Calu3 (cell line): ENCODE measurements around the gene MTURN. TPM values are rescaled to one million over a fixed set of nuclear protein-coding genes. Genes with fewer than 3 reads are reported as not detected.
"Not testable (repeated sequence)": the region's sequence is repeated elsewhere in the genome, so short reads cannot be mapped to it uniquely, and the experiment has no call there.

ENCODE experiments used
- BruUV-seq: library from RNA; stranded (reverse); fragments of 400-500 nt; replicated peaks from 2 replicates; lab custom pipeline; 2021; lab: Mats Ljungman, UMichigan
- CTCF ChIA-PET: fragments of 300-600 bp; sonication (Branson Sonifier 250); formaldehyde crosslinking; loops from one replicate; lab custom pipeline; 2022; ENCODE audit warnings: antibody characterized with exemption; lab: Charles Lee
- DNase-seq: peaks from one replicate; pipeline ENCODE4 v3.0.0; 2022
- H3K27ac Mint-ChIP-seq: one replicate; pipeline ENCODE4 v1.8.0; 2022; ENCODE audit warnings: mixed read lengths; ENCODE audit not compliant: unreplicated experiment
- H3K27me3 Mint-ChIP-seq: one replicate; pipeline ENCODE4 v1.8.0; 2022; ENCODE audit warnings: mixed read lengths; ENCODE audit not compliant: unreplicated experiment
- H3K36me3 Mint-ChIP-seq: one replicate; pipeline ENCODE4 v1.8.0; 2022; ENCODE audit warnings: mild to moderate bottlenecking, moderate library complexity, mixed read lengths; ENCODE audit not compliant: insufficient read depth, unreplicated experiment
- H3K4me1 Mint-ChIP-seq: one replicate; pipeline ENCODE4 v1.8.0; 2022; ENCODE audit warnings: mild to moderate bottlenecking, low read depth, mixed read lengths; ENCODE audit not compliant: unreplicated experiment
- H3K4me3 Mint-ChIP-seq: one replicate; pipeline ENCODE4 v1.8.0; 2022; ENCODE audit warnings: mild to moderate bottlenecking, low read depth, moderate library complexity, mixed read lengths; ENCODE audit not compliant: unreplicated experiment
- H3K9me3 Mint-ChIP-seq: one replicate; pipeline ENCODE4 v1.8.0; 2022; ENCODE audit warnings: low read depth, mixed read lengths; ENCODE audit not compliant: unreplicated experiment
- intact Hi-C: fragments of 100-400 bp; cut with micrococcal nuclease; formaldehyde crosslinking; loops from one replicate; pipeline ENCODE4 v1.10.0; 2022; ENCODE audit not compliant: unreplicated experiment
- total RNA-seq: library from RNA; stranded (reverse); gene quantifications from 2 replicates; pipeline ENCODE4 v1.2.3, GENCODE V29; 2022
- TF ChIP-seq, protein P1 (sequence below): fragments of 200-600 bp; IDR thresholded peaks from one replicate; pipeline ENCODE4 v1.8.0; 2022; ENCODE audit warnings: antibody characterized with exemption; ENCODE audit not compliant: unreplicated experiment

The MTURN gene
- total RNA-seq, 1 experiment from 2014 or later, result 6.5 TPM

DNA sequence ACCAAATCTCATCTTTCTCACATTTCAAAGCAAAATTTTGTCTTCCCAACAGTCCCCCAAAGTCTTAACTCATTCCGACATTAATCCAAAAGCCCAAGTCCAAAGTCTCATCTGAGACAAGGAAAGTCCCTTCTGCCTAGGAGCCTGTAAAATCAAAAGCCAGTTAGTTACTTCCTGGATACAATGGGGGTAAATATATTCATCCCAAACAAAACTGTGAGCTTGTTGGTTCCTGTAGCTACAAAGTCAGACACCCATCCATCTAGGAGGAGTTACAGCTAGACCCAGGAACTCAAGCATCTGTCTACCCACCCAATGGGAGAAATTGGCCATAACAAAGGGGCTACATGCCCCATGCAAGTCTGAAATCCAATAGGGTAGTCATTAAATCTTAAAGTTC is 51.9 kb downstream of the MTURN start:
- CTCF ChIA-PET, result no interaction called here
- Mint-ChIP-seq H3K4me1 (no peaks in the 10 kb centered on the region), H3K27me3 (no peaks in the 10 kb centered on the region), H3K9me3 (peaks cover 12% of the 10 kb centered on the region), H3K36me3 (no peaks in the 10 kb centered on the region), H3K27ac (no peak overlapping the region), H3K4me3 (no peak overlapping the region)
- intact Hi-C loops, result no loop called here
- DNase-seq, result no peak
- TF ChIP-seq, protein P1, sequence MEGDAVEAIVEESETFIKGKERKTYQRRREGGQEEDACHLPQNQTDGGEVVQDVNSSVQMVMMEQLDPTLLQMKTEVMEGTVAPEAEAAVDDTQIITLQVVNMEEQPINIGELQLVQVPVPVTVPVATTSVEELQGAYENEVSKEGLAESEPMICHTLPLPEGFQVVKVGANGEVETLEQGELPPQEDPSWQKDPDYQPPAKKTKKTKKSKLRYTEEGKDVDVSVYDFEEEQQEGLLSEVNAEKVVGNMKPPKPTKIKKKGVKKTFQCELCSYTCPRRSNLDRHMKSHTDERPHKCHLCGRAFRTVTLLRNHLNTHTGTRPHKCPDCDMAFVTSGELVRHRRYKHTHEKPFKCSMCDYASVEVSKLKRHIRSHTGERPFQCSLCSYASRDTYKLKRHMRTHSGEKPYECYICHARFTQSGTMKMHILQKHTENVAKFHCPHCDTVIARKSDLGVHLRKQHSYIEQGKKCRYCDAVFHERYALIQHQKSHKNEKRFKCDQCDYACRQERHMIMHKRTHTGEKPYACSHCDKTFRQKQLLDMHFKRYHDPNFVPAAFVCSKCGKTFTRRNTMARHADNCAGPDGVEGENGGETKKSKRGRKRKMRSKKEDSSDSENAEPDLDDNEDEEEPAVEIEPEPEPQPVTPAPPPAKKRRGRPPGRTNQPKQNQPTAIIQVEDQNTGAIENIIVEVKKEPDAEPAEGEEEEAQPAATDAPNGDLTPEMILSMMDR, result no peak
- no TSS peak for BruUV-seq

DNA sequence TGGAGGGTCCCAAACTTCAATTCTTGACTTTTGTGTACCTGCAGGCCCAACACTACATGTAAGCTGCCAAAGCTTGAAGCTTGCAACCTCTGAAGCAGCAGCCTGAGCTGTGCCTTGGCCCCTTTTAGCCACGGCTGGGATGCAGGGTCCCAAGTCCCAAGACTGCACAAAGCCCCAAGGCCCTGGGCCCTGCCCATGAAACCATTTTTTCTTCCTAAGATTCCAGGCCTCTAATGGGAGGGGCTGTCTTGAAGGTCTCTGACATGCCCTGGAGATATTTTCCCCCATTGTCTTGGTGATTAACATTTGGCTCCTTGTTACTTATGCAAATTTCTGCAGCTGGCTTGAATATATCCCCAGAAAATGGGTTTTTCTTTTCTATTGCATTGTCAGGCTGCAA is 52.7 kb downstream of the MTURN start:
- H3K9me3 Mint-ChIP-seq, result peaks cover 14% of the 10 kb centered on the region
- CTCF ChIA-PET, result no interaction called here
- H3K36me3 Mint-ChIP-seq, result no peaks in the 10 kb centered on the region
- H3K4me1 Mint-ChIP-seq, result no peaks in the 10 kb centered on the region
- no peak for DNase-seq
- TF ChIP-seq, protein P1, result no peak
- intact Hi-C loops, result no loop called here
- no peak overlapping the region for H3K4me3 Mint-ChIP-seq
- BruUV-seq, result no TSS peak
- no peak overlapping the region for H3K27ac Mint-ChIP-seq
- peaks cover 6% of the 10 kb centered on the region for H3K27me3 Mint-ChIP-seq

GRCh38 chr7:30188381-30188780 is 53.6 kb downstream of the MTURN start:
- BruUV-seq, intact Hi-C loops, H3K4me3 Mint-ChIP-seq, CTCF ChIA-PET, H3K36me3 Mint-ChIP-seq, DNase-seq, H3K27ac Mint-ChIP-seq, H3K4me1 Mint-ChIP-seq: not testable (repeated sequence)
- H3K27me3 Mint-ChIP-seq, result peaks cover 13% of the 10 kb centered on the region
- H3K9me3 Mint-ChIP-seq, result peaks cover 16% of the 10 kb centered on the region

- Mint-ChIP-seq H3K36me3 (no peaks in the 10 kb centered on the region), H3K27ac (no peak overlapping the region), H3K9me3 (peaks cover 16% of the 10 kb centered on the region), H3K4me3 (no peak overlapping the region), H3K4me1 (no peaks in the 10 kb centered on the region), H3K27me3 (peaks cover 13% of the 10 kb centered on the region)
- TF ChIP-seq, protein P1, result no peak
- DNase-seq, result no peak
- CTCF ChIA-PET, result interaction anchor here (0.6 kb wide), 1 partner anchor 157 kb away, joined by 3 read pairs; no protein-coding TSS in a partner anchor
- intact Hi-C loops, result no loop called here
- BruUV-seq, result no TSS peak
Measured at GRCh38 chr7:30188811-30189210, 54.0 kb downstream of the MTURN start.

DNA sequence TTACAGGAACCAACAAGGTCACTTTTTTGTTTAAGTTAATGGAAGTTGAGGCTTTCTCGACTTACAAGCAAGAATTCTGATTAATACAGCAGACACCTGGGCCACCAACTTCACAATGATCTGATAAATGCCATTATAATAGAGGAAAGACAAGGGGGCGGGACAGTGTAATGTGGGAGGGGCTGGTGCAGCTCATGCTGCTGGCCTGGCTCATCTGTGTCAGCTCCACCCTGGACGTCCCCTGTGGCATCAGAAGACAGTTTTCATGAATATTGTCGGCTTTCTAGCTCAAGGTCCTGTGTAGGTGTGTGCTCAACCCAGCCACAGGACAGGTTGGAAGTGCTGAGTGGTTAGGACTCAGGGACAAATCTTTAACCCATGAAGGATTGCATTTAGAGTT is 57.0 kb downstream of the MTURN start:
- peaks cover 32% of the 10 kb centered on the region for H3K9me3 Mint-ChIP-seq
- no peak for DNase-seq
- CTCF ChIA-PET, result interaction anchor here (1.1 kb wide), 1 partner anchor 8 kb away, joined by 3 read pairs; no protein-coding TSS in a partner anchor
- H3K4me3 Mint-ChIP-seq, result no peak overlapping the region
- intact Hi-C loops, result no loop called here
- no peak overlapping the region for H3K27ac Mint-ChIP-seq
- no peaks in the 10 kb centered on the region for H3K36me3 Mint-ChIP-seq
- H3K27me3 Mint-ChIP-seq, result peaks cover 17% of the 10 kb centered on the region
- H3K4me1 Mint-ChIP-seq, result no peaks in the 10 kb centered on the region
- TF ChIP-seq, protein P1, result no peak
- no TSS peak for BruUV-seq
